HG02610 (cell line): ENCODE data around the gene FAM240A.

ENCODE experiments used
- ATAC-seq: cut with Tn5 transposase; IDR thresholded peaks from one replicate; pipeline ENCODE4 v1.9.1; 2021; ENCODE audit warnings: mild to moderate bottlenecking, moderate library complexity; ENCODE audit not compliant: unreplicated experiment

The FAM240A gene

GRCh38 chr3:46671541-46672348 is 59.4 kb downstream of the FAM240A start:
- ATAC-seq = no peak

- ATAC-seq = no peak
These were observed 60.0 kb downstream of the FAM240A start for GRCh38 chr3:46672349-46672695.

- ATAC-seq = no peak
These were observed 61.1 kb downstream of the FAM240A start for GRCh38 chr3:46673151-46674030.

- ATAC-seq = no peak
These were observed 61.9 kb downstream of the FAM240A start for GRCh38 chr3:46674031-46674845.

GRCh38 chr3:46675426-46675825 is 63.1 kb downstream of the FAM240A start:
- no peak for ATAC-seq
